OCI-LY1 (cell line): ENCODE measurements around the gene ST6GALNAC5.

Experiments
- CTCF ChIP-seq: fragments of 200-600 bp; sonication (generic), shearing (Covaris generic); IDR thresholded peaks from 2 replicates; pipeline ENCODE4 v1.5.1; 2017; ENCODE audit warnings: mild to moderate bottlenecking, antibody characterized with exemption, low read length, moderate library complexity, mixed read lengths
- EZH2 ChIP-seq: fragments of 200-600 bp; sonication (generic), shearing (Covaris generic); IDR thresholded peaks from 2 replicates; pipeline ENCODE4 v1.8.0; 2017; ENCODE audit warnings: borderline replicate concordance, mixed run types, mild to moderate bottlenecking, antibody characterized with exemption, low read length, moderate library complexity, mixed read lengths

GRCh38 chr1:76957961-76958360, 90.7 kb downstream of the ST6GALNAC5 start:
- TF ChIP-seq CTCF (no peak), EZH2 (no peak)
